OCI-LY3 (cell line): Measurements from ENCODE around the gene DNAJC7.

Source experiments
- H2AFZ ChIP-seq: fragments of 200-600, 300-600 bp; shearing (Covaris generic); 2 replicates; pipeline ENCODE4 v1.6.0; 2014; ENCODE audit warnings: antibody characterized with exemption, low read depth, low read length
- H3K27ac ChIP-seq: fragments of 200-600, 300-600 bp; sonication (generic); 2 replicates; pipeline ENCODE4 v1.5.1; 2014; ENCODE audit warnings: mild to moderate bottlenecking, low read length, moderate library complexity, mixed read lengths
- H3K27me3 ChIP-seq: fragments of 200-600, 300-600 bp; sonication (generic); 2 replicates; pipeline ENCODE4 v1.6.1; 2014; ENCODE audit warnings: low read depth, low read length, mixed read lengths
- H3K36me3 ChIP-seq: fragments of 200-600, 300-600 bp; sonication (generic); replicated peaks from 2 replicates; pipeline ENCODE3; 2014; ENCODE audit warnings: low read depth, low read length, mixed read lengths
- H3K4me1 ChIP-seq: fragments of 300-600, 200-600 bp; sonication (generic); 2 replicates; pipeline ENCODE4 v1.6.1; 2014; ENCODE audit warnings: low read length, mixed read lengths
- H3K4me2 ChIP-seq: fragments of 200-600, 300-600 bp; sonication (generic); 2 replicates; pipeline ENCODE4 v1.6.1; 2014; ENCODE audit warnings: low read length, mixed read lengths
- H3K4me3 ChIP-seq: fragments of 300-600, 200-600 bp; sonication (generic); 2 replicates; pipeline ENCODE4 v1.5.1; 2014; ENCODE audit warnings: antibody characterized with exemption, mild to moderate bottlenecking, low read length, moderate library complexity
- H3K79me2 ChIP-seq: fragments of 300-600, 200-600 bp; shearing (Covaris generic); 2 replicates; pipeline ENCODE4 v1.6.1; 2014; ENCODE audit warnings: mild to moderate bottlenecking, low read length, mixed read lengths
- H3K9ac ChIP-seq: fragments of 300-600, 200-600 bp; shearing (Covaris generic); 2 replicates; pipeline ENCODE4 v1.6.0; 2014; ENCODE audit warnings: mild to moderate bottlenecking, low read length, moderate library complexity
- H3K9me3 ChIP-seq: fragments of 200-600, 300-600 bp; shearing (Covaris generic); 2 replicates; pipeline ENCODE4 v1.6.1; 2014; ENCODE audit warnings: low read length, mixed read lengths; ENCODE audit not compliant: insufficient read depth
- H4K20me1 ChIP-seq: fragments of 200-600, 300-600 bp; sonication (generic); 2 replicates; pipeline ENCODE4 v1.6.1; 2016; ENCODE audit warnings: low read length, mixed read lengths; ENCODE audit not compliant: insufficient read depth
- EZH2phosphoT487 ChIP-seq: fragments of 200-600 bp; shearing (Covaris generic); IDR thresholded peaks from 2 replicates; pipeline ENCODE4 v1.6.1; 2018; ENCODE audit warnings: antibody characterized with exemption, mixed run types, low read depth
- TF ChIP-seq, protein P1 (sequence below): fragments of 200-600, 300-600 bp; sonication (generic); IDR thresholded peaks from 2 replicates; pipeline ENCODE4 v1.5.1; 2014; ENCODE audit warnings: antibody characterized with exemption, low read length, low read depth

DNAJC7 gene

DNA sequence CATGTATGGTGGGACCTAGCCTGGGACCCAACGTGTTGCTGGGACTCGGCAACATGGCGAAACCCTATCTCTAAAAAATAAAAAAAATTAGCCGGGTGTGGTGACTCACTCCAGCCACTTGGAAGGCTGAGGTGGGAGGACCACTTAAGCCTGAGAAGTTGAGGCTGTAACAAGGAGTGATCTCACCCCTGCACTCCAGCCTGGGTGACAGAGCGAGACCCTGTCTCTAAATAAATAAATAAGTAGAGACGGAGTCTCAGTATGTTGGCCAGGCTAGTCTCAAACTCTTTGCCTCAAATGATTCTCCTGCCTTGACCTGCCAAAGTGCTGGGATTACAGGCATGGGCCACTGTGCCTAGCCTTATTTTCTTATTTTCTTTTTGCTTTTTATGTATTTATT lies 60.7 kb downstream of the DNAJC7 start:
- H3K27me3 ChIP-seq = 0 out of 2 replicates have a peak, but pooled peaks cover 4% of the 10 kb centered on the region
- no peak overlapping the region for H3K4me3 ChIP-seq
- H3K79me2 ChIP-seq = no peaks in the 10 kb centered on the region
- H3K27ac ChIP-seq = no peak overlapping the region
- H4K20me1 ChIP-seq = no peaks in the 10 kb centered on the region
- no peaks in the 10 kb centered on the region for H3K9me3 ChIP-seq
- H3K4me1 ChIP-seq = no peaks in the 10 kb centered on the region
- TF ChIP-seq, protein P1, sequence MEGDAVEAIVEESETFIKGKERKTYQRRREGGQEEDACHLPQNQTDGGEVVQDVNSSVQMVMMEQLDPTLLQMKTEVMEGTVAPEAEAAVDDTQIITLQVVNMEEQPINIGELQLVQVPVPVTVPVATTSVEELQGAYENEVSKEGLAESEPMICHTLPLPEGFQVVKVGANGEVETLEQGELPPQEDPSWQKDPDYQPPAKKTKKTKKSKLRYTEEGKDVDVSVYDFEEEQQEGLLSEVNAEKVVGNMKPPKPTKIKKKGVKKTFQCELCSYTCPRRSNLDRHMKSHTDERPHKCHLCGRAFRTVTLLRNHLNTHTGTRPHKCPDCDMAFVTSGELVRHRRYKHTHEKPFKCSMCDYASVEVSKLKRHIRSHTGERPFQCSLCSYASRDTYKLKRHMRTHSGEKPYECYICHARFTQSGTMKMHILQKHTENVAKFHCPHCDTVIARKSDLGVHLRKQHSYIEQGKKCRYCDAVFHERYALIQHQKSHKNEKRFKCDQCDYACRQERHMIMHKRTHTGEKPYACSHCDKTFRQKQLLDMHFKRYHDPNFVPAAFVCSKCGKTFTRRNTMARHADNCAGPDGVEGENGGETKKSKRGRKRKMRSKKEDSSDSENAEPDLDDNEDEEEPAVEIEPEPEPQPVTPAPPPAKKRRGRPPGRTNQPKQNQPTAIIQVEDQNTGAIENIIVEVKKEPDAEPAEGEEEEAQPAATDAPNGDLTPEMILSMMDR = no peak
- no peak for TF ChIP-seq EZH2phosphoT487
- H3K4me2 ChIP-seq = no peak overlapping the region
- H2AFZ ChIP-seq = no peak overlapping the region
- H3K9ac ChIP-seq = no peak overlapping the region
- no peaks in the 10 kb centered on the region for H3K36me3 ChIP-seq

DNA sequence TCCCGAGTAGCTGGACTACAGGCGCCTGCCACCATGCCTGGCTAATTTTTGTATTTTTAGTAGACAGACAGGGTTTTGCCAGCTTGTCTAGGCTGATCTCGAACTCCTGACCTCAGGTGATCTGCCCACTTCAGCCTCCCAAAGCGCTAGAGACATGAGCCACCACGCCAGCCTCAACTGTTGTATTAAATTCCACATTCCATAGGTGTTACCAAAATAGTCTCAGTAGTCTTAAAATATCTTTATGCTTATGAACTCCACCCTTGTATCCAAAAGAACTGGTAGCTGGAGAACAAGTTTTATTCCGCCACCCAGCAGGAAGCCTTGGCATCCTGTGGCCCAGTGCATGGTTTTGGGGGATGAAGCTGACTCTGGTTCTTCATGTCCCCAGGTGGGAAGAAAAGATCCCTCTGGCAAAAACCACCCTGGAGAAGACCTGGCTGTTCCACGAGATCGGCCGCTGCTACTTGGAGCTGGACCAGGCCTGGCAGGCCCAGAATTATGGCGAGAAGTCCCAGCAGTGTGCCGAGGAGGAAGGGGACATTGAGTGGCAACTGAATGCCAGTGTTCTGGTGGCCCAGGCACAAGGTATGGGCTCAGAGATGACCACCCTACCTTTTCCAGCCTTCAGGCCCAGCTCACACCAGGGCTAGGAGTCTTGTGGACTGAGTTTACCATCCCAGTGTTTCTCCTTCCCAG lies 68.3 kb downstream of the DNAJC7 start:
- H3K4me2 ChIP-seq = no peak overlapping the region
- no peak overlapping the region for H3K9ac ChIP-seq
- no peak overlapping the region for H3K4me3 ChIP-seq
- no peaks in the 10 kb centered on the region for H3K36me3 ChIP-seq
- H3K9me3 ChIP-seq = no peaks in the 10 kb centered on the region
- no peaks in the 10 kb centered on the region for H3K79me2 ChIP-seq
- no peaks in the 10 kb centered on the region for H3K27me3 ChIP-seq
- H3K4me1 ChIP-seq = no peaks in the 10 kb centered on the region
- no peak for TF ChIP-seq EZH2phosphoT487
- TF ChIP-seq, protein P1 = no peak
- no peaks in the 10 kb centered on the region for H4K20me1 ChIP-seq
- H2AFZ ChIP-seq = no peak overlapping the region
- no peak overlapping the region for H3K27ac ChIP-seq

DNA sequence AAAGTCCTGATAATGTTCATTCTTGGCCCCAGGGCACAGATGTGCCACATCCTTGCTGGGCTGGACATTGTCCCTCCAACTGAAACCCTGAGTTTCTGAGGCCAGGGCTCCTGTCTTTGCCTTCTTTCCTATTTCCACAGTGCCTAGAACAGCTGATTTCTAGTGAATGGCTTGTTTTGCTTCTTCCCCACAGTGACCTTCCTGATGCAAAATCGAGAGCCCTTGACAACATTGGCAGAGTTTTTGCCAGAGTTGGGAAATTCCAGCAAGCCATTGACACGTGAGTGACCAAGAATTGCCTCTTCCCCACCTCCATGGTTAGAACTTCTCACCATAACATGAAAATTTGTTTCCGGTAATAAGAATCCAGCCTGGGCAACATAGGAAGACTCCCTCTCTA lies 72.3 kb downstream of the DNAJC7 start:
- TF ChIP-seq EZH2phosphoT487 = no peak
- TF ChIP-seq, protein P1 = no peak
- Histone ChIP-seq H3K4me1 (no peaks in the 10 kb centered on the region), H2AFZ (no peak overlapping the region), H3K4me2 (no peak overlapping the region), H3K79me2 (no peaks in the 10 kb centered on the region), H3K27ac (no peak overlapping the region), H3K4me3 (no peak overlapping the region), H3K36me3 (no peaks in the 10 kb centered on the region), H4K20me1 (no peaks in the 10 kb centered on the region), H3K27me3 (no peaks in the 10 kb centered on the region), H3K9ac (no peak overlapping the region), H3K9me3 (no peaks in the 10 kb centered on the region)

DNA sequence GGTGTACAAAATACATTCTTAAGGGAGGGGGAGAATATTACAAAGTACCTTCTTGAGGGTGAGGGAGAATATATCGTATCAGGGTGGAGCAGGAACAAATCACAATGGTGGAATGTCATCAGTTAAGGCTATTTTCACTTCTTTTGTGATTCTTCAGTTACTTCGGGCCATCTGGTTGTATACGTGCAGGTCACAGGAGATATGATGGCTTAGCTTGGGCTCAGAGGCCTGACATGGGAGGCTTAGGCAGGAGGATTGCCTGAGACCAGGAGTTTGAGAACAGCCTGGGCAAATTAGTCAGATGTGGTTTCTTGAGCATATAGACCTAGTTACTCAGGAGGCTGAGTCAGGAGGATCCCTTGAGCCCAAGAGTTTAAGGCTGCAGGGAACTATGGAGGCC lies 73.7 kb downstream of the DNAJC7 start:
- Histone ChIP-seq H2AFZ (no peak overlapping the region), H3K9me3 (no peaks in the 10 kb centered on the region), H3K27me3 (no peaks in the 10 kb centered on the region), H4K20me1 (no peaks in the 10 kb centered on the region), H3K9ac (no peak overlapping the region), H3K4me1 (no peaks in the 10 kb centered on the region), H3K4me2 (no peak overlapping the region), H3K4me3 (no peak overlapping the region), H3K27ac (no peak overlapping the region), H3K79me2 (no peaks in the 10 kb centered on the region), H3K36me3 (no peaks in the 10 kb centered on the region)
- TF ChIP-seq EZH2phosphoT487 = no peak
- TF ChIP-seq, protein P1 = no peak
